HEK293 (cell line): Measurements from ENCODE around the gene RPS6KA1.

Source experiments
- ZNF292 ChIP-seq: fragments of 450-650 bp; formaldehyde crosslinking; IDR thresholded peaks from 2 replicates; pipeline ENCODE4 v1.5.1; 2016; ENCODE audit warnings: low read depth, missing biosample characterization, missing genetic modification characterization, borderline replicate concordance
- ZNF561 ChIP-seq: fragments of 450-650 bp; IDR thresholded peaks from 2 replicates; pipeline ENCODE4 v1.5.1; 2018; ENCODE audit warnings: missing biosample characterization, missing genetic modification characterization, borderline replicate concordance
- ZNF768 ChIP-seq: fragments of 450-650 bp; formaldehyde crosslinking; IDR thresholded peaks from 2 replicates; pipeline ENCODE4 v1.5.1; 2018; ENCODE audit warnings: missing biosample characterization, mild to moderate bottlenecking, missing genetic modification characterization
- TF ChIP-seq, protein P1 (sequence below): fragments of 450-650 bp; formaldehyde crosslinking; IDR thresholded peaks from 2 replicates; pipeline ENCODE4 v1.5.1; 2016; ENCODE audit warnings: missing biosample characterization, missing genetic modification characterization
- TF ChIP-seq, protein P2 (sequence below): fragments of 450-650 bp; formaldehyde crosslinking; IDR thresholded peaks from 2 replicates; pipeline ENCODE4 v1.5.1; 2016; ENCODE audit warnings: missing biosample characterization, missing genetic modification characterization
- TF ChIP-seq, protein P3 (sequence below): fragments of 450-650 bp; formaldehyde crosslinking; IDR thresholded peaks from 2 replicates; pipeline ENCODE4 v1.5.1; 2017; ENCODE audit warnings: missing biosample characterization, missing genetic modification characterization
- TF ChIP-seq, protein P4 (sequence below): fragments of 450-650 bp; formaldehyde crosslinking; IDR thresholded peaks from 2 replicates; pipeline ENCODE4 v1.5.1; 2016; ENCODE audit warnings: missing biosample characterization, missing genetic modification characterization
- TF ChIP-seq, protein P5 (sequence below): fragments of 450-650 bp; formaldehyde crosslinking; IDR thresholded peaks from 2 replicates; pipeline ENCODE4 v1.5.1; 2016; ENCODE audit warnings: missing biosample characterization, missing genetic modification characterization
- TF ChIP-seq, protein P6 (sequence below): fragments of 450-650 bp; formaldehyde crosslinking; IDR thresholded peaks from 2 replicates; pipeline ENCODE4 v1.5.1; 2016; ENCODE audit warnings: missing biosample characterization, missing genetic modification characterization

DNA sequence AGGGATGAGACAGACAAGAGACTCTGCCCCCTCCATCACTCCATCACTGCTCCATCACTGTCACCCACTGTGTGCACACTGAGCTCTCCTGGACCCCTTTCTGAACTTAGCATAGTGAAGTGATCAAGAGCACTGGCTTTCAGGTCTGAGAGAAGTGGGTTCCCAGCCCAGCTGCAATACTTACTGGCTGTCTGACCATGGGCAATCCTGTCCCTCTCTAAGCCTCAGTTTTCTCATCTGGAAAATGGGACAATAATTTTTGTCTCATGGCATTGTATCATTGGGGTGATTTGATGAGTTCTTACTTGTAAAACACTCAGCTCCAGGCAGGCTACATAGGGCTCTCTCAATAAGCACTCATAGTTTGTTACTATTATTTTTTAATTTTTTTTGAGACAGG is 7.5 kb upstream of the RPS6KA1 start:
- TF ChIP-seq, protein P1, sequence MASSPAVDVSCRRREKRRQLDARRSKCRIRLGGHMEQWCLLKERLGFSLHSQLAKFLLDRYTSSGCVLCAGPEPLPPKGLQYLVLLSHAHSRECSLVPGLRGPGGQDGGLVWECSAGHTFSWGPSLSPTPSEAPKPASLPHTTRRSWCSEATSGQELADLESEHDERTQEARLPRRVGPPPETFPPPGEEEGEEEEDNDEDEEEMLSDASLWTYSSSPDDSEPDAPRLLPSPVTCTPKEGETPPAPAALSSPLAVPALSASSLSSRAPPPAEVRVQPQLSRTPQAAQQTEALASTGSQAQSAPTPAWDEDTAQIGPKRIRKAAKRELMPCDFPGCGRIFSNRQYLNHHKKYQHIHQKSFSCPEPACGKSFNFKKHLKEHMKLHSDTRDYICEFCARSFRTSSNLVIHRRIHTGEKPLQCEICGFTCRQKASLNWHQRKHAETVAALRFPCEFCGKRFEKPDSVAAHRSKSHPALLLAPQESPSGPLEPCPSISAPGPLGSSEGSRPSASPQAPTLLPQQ (tag by site-specific recombination): no peak
- TF ChIP-seq, protein P2, sequence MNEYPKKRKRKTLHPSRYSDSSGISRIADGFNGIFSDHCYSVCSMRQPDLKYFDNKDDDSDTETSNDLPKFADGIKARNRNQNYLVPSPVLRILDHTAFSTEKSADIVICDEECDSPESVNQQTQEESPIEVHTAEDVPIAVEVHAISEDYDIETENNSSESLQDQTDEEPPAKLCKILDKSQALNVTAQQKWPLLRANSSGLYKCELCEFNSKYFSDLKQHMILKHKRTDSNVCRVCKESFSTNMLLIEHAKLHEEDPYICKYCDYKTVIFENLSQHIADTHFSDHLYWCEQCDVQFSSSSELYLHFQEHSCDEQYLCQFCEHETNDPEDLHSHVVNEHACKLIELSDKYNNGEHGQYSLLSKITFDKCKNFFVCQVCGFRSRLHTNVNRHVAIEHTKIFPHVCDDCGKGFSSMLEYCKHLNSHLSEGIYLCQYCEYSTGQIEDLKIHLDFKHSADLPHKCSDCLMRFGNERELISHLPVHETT: no peak
- TF ChIP-seq, protein P3, sequence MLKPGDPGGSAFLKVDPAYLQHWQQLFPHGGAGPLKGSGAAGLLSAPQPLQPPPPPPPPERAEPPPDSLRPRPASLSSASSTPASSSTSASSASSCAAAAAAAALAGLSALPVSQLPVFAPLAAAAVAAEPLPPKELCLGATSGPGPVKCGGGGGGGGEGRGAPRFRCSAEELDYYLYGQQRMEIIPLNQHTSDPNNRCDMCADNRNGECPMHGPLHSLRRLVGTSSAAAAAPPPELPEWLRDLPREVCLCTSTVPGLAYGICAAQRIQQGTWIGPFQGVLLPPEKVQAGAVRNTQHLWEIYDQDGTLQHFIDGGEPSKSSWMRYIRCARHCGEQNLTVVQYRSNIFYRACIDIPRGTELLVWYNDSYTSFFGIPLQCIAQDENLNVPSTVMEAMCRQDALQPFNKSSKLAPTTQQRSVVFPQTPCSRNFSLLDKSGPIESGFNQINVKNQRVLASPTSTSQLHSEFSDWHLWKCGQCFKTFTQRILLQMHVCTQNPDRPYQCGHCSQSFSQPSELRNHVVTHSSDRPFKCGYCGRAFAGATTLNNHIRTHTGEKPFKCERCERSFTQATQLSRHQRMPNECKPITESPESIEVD (tag by site-specific recombination): no peak
- TF ChIP-seq, protein P4, sequence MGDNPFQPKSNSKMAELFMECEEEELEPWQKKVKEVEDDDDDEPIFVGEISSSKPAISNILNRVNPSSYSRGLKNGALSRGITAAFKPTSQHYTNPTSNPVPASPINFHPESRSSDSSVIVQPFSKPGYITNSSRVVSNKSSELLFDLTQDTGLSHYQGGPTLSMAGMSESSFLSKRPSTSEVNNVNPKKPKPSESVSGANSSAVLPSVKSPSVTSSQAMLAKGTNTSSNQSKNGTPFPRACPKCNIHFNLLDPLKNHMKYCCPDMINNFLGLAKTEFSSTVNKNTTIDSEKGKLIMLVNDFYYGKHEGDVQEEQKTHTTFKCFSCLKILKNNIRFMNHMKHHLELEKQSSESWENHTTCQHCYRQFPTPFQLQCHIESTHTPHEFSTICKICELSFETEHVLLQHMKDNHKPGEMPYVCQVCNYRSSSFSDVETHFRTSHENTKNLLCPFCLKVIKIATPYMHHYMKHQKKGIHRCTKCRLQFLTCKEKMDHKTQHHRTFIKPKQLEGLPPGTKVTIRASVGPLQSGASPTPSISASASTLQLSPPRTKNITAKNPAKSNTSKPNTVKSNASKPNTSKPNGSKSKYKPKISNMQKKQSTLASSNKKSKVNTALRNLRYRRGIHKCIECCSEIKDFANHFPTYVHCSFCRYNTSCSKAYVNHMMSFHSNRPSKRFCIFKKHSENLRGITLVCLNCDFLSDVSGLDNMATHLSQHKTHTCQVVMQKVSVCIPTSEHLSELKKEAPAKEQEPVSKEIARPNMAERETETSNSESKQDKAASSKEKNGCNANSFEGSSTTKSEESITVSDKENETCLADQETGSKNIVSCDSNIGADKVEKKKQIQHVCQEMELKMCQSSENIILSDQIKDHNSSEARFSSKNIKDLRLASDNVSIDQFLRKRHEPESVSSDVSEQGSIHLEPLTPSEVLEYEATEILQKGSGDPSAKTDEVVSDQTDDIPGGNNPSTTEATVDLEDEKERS (tag by site-specific recombination): no peak
- no peak for TF ChIP-seq ZNF768 (tag by site-specific recombination)
- TF ChIP-seq, protein P5, sequence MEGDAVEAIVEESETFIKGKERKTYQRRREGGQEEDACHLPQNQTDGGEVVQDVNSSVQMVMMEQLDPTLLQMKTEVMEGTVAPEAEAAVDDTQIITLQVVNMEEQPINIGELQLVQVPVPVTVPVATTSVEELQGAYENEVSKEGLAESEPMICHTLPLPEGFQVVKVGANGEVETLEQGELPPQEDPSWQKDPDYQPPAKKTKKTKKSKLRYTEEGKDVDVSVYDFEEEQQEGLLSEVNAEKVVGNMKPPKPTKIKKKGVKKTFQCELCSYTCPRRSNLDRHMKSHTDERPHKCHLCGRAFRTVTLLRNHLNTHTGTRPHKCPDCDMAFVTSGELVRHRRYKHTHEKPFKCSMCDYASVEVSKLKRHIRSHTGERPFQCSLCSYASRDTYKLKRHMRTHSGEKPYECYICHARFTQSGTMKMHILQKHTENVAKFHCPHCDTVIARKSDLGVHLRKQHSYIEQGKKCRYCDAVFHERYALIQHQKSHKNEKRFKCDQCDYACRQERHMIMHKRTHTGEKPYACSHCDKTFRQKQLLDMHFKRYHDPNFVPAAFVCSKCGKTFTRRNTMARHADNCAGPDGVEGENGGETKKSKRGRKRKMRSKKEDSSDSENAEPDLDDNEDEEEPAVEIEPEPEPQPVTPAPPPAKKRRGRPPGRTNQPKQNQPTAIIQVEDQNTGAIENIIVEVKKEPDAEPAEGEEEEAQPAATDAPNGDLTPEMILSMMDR (tag by site-specific recombination): no peak
- no peak for TF ChIP-seq ZNF292 (tag by site-specific recombination)
- TF ChIP-seq ZNF561: no peak
- TF ChIP-seq, protein P6, sequence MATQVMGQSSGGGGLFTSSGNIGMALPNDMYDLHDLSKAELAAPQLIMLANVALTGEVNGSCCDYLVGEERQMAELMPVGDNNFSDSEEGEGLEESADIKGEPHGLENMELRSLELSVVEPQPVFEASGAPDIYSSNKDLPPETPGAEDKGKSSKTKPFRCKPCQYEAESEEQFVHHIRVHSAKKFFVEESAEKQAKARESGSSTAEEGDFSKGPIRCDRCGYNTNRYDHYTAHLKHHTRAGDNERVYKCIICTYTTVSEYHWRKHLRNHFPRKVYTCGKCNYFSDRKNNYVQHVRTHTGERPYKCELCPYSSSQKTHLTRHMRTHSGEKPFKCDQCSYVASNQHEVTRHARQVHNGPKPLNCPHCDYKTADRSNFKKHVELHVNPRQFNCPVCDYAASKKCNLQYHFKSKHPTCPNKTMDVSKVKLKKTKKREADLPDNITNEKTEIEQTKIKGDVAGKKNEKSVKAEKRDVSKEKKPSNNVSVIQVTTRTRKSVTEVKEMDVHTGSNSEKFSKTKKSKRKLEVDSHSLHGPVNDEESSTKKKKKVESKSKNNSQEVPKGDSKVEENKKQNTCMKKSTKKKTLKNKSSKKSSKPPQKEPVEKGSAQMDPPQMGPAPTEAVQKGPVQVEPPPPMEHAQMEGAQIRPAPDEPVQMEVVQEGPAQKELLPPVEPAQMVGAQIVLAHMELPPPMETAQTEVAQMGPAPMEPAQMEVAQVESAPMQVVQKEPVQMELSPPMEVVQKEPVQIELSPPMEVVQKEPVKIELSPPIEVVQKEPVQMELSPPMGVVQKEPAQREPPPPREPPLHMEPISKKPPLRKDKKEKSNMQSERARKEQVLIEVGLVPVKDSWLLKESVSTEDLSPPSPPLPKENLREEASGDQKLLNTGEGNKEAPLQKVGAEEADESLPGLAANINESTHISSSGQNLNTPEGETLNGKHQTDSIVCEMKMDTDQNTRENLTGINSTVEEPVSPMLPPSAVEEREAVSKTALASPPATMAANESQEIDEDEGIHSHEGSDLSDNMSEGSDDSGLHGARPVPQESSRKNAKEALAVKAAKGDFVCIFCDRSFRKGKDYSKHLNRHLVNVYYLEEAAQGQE (tag by site-specific recombination): no peak
